GM21423 (cell line): ENCODE measurements around the gene CALHM2.

Experiments used
- ATAC-seq: cut with Tn5 transposase; IDR thresholded peaks from one replicate; pipeline ENCODE4 v1.9.1; 2021; ENCODE audit warnings: mild to moderate bottlenecking, moderate library complexity; ENCODE audit not compliant: unreplicated experiment

Gene CALHM2

GRCh38 chr10:103451091-103451813, 918 bp downstream of the CALHM2 start:
- no peak for ATAC-seq

- no peak for ATAC-seq
These were observed 1.9 kb downstream of the CALHM2 start for GRCh38 chr10:103450201-103450695.

- no peak for ATAC-seq
These were observed 2.7 kb downstream of the CALHM2 start for GRCh38 chr10:103449208-103450144.

GRCh38 chr10:103448746-103449145, 3.4 kb downstream of the CALHM2 start:
- ATAC-seq = no peak

- no peak for ATAC-seq
These were observed 5.0 kb downstream of the CALHM2 start for GRCh38 chr10:103447187-103447586.

GRCh38 chr10:103445767-103446567, 6.2 kb downstream of the CALHM2 start:
- ATAC-seq = no peak

GRCh38 chr10:103445366-103445765, 6.8 kb downstream of the CALHM2 start:
- no peak for ATAC-seq

GRCh38 chr10:103444478-103444877, 7.7 kb downstream of the CALHM2 start:
- ATAC-seq = no peak

- ATAC-seq = no peak
These were observed 8.5 kb downstream of the CALHM2 start for GRCh38 chr10:103443475-103444185.

GRCh38 chr10:103442031-103442461, 10.1 kb downstream of the CALHM2 start:
- no peak for ATAC-seq

- ATAC-seq = no peak
These were observed 10.6 kb downstream of the CALHM2 start for GRCh38 chr10:103441611-103442010.

- ATAC-seq = no peak
These were observed 11.0 kb downstream of the CALHM2 start for GRCh38 chr10:103441206-103441605.

GRCh38 chr10:103440416-103440815, 11.8 kb downstream of the CALHM2 start:
- no peak for ATAC-seq

GRCh38 chr10:103439776-103440175, 12.4 kb downstream of the CALHM2 start:
- ATAC-seq = no peak

GRCh38 chr10:103433858-103434257, 18.3 kb downstream of the CALHM2 start:
- ATAC-seq = no peak

GRCh38 chr10:103431902-103432301, 20.3 kb downstream of the CALHM2 start:
- ATAC-seq = no peak

GRCh38 chr10:103429647-103430046, 22.5 kb downstream of the CALHM2 start:
- ATAC-seq = no peak

GRCh38 chr10:103428989-103429643, 23.1 kb downstream of the CALHM2 start:
- no peak for ATAC-seq

- ATAC-seq = no peak
These were observed 24.3 kb downstream of the CALHM2 start for GRCh38 chr10:103427866-103428265.

- no peak for ATAC-seq
These were observed 28.4 kb downstream of the CALHM2 start for GRCh38 chr10:103423748-103424147.
